GM21390 (cell line): ENCODE measurements around the gene IRF2BP1.
"Not testable (repeated sequence)": the region's sequence is repeated elsewhere in the genome, so short reads cannot be mapped to it uniquely, and the experiment has no call there.

Experiments used
- ATAC-seq: cut with Tn5 transposase; IDR thresholded peaks from one replicate; pipeline ENCODE4 v1.9.1; 2021; ENCODE audit not compliant: unreplicated experiment

Gene IRF2BP1

DNA sequence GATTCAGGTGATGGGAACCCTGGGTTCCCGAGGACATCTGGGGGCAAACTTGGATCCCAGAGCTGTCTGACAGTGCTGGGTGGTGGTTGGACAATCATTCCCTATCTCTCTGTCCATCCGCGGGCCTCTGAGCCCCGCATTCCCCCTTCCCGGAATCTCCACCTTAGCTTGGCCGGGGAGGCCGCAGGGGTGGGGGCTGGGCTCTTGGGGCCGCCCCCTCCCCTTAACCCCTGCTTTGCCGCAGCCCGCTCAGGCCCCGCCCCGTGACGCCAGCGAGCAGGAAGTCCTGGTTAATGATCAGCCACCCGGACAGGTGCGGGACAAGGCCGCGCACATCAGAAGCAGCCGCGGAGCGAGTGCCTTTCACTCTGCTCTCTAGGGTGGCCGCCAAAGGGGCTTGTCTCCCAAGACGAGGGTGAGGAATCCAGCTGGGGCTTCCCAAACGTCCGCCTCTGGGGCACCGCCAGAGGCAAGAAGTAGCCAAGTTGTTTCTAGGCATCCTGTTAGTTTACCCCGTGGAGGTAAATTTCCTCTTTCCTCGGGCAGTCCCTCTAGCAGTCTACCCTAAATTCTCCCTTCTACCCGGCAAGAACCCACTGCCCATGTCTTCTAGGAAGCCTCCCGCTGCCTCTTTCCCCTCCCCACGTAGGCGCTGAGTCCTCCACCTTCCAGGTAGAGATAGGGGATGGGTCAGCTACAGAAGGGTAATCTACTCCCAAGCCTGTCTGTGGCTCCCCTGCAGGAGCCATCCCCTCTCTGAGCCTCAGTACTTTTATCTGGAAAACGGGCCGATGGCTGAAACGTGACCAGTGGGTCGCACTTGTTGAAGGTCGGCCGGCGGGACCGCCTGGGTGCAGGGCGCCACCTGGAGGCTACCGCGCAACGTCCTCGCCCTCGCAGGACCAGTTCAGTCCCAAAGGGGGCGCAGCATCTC lies 3.0 kb downstream of the IRF2BP1 start:
- no peak for ATAC-seq

GRCh38 chr19:45881909-45882528 lies 3.9 kb downstream of the IRF2BP1 start:
- no peak for ATAC-seq

- no peak for ATAC-seq
These were observed 4.6 kb downstream of the IRF2BP1 start for GRCh38 chr19:45881082-45881908.

GRCh38 chr19:45879971-45880370 lies 6.0 kb downstream of the IRF2BP1 start:
- ATAC-seq: no peak

- no peak for ATAC-seq
These were observed 6.9 kb downstream of the IRF2BP1 start for GRCh38 chr19:45879055-45879454.

DNA sequence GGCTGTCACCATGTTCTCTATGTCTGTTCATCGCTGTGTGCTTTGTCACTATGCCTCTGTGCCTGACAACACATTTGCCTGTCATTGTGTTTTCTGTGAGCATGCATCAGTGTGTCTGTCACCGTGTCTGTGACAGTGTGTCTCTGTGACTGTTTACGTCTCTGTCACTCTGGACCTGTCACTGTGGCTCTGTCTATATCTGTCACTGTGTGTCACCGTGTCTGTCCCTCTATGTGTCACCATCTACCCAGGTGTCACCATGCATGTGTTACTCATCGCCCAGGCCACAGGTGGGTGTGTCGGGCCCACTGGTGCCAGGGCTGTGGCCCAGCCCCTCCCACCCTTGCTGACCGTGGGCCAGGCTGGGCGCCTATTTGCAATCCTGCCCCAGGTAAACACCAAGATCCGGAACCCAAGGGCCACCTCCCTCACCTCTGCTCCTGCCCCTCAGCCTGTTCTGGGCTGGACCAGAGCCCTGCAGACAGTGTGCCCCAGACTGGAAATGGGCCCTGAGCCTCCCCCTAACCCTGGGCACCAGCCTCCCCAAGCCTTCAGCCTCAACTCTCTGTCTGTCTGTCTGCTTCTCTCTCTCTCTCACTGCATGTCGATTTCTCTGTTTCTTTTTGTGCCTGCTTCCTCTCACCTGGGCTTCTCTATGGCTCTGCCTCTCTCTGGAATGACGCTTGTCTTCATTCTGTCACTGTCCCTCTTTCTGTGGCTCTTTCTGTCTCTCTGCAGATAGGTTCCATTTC lies 7.7 kb downstream of the IRF2BP1 start:
- no peak for ATAC-seq

DNA sequence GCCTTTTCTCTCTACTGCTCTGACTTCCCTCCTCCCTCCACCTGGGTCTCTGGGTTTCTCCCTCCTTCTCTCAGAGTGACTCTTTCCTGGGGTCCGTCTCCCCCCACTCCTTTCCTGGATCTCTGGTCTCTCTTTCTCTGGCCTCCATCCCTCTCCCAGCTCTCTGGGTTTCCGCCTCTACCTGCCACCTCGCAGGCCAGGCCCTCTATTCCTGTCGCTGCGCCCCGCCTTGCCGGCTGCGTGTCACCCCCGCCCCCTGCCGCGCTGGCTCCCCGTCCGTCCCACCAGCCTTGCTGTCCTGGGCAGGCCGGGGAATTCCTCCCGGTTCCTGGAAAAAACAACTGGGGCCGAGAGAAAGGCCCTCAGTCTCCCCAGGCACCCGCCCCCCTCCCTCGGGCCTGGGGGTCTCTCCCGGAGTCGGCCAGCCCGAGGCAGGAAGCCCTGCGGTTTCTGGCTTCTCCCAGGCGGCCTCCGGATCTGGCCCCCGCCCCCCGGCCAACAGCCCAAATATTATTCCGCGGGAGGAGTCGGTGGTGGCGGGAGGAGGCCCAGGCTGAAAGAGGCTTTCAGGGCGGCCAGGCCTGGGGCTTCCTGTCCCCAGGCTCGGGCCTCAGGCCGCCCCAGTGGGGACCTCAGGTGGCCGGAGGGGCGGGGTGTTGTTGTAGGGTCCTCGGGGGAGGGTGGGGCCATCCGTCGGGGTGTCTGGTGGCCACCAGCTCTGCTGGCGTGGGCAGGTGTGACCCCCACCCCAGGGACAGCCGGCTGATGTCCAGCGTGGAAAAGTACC lies 9.3 kb downstream of the IRF2BP1 start:
- ATAC-seq: no peak

DNA sequence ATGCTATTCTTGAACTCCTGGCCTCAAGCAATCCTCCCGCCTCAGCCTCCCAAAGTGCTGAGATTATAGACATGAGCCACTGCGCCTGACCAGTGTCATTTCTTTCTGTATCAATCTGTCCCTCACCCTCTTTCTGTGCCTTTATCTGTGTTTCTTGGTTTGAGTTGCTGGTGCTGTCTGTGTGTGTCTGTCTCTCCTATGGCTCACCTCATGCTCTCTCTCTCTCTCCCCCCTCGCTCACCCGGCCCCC lies 9.9 kb downstream of the IRF2BP1 start:
- no peak for ATAC-seq

DNA sequence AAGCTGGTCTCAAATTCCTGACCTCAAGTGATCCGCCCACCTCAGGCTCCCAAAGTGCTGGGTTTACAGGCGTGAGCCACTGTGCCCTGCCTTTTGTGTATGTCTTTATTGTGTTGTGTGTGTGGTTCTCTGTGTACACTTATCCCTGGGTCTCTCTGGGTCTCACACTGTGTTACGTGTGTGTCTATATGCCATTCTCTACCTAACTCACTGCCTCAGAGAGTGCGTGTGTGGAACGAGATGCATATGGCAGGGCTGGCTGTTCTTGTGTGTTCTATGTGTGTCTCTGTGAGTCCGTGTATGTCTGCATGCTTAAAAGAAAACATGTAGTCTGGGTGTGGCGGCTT lies 11.3 kb downstream of the IRF2BP1 start:
- no peak for ATAC-seq

DNA sequence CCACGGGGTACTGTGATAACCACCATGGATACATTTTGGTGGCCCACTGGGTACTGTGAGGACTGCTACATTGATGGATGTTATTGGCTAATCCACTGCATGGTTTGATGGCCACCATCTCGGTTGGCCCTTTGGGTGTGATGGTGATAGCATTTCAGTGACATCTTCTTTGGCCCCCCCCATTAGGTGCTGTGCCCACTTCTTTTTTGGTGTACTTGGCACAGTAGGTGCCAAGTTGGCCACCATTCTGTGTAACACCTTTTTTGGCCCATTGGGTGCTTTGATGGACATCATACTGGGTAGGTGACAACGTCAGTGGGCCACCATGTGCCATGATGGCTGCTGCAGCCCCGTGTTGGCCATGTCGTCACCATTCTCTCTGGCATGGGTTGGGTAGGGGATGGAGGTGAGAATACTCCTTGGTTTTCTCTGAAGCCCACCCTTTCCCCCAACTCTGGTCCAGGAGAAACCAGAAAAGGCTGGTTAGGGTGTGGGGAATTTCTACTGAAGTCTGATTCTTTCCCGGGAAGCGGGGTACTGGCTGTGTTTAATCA lies 12.6 kb downstream of the IRF2BP1 start:
- ATAC-seq: no peak

- no peak for ATAC-seq
These were observed 13.6 kb downstream of the IRF2BP1 start for GRCh38 chr19:45872095-45872919.

DNA sequence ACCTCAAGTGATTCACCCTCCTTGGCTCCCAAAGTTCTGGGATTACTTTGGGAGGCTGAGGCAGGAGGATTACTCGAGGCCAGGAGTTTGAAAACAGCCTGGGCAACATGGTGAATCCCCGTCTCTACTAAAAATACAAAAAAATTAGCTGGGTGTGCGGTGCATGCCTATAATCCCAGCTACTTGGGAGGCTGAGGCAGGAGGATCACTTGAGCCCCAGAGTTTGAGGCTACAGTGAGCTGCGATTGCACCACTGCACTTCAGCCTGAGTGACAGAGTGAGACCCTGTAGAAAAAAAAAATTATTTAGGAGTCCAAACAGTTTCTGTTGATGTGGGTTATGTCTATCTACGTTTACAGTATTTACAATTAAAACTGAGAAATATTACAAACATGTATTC lies 15.1 kb downstream of the IRF2BP1 start:
- no peak for ATAC-seq

GRCh38 chr19:45867241-45867640 lies 18.7 kb downstream of the IRF2BP1 start:
- not testable (repeated sequence) for ATAC-seq

DNA sequence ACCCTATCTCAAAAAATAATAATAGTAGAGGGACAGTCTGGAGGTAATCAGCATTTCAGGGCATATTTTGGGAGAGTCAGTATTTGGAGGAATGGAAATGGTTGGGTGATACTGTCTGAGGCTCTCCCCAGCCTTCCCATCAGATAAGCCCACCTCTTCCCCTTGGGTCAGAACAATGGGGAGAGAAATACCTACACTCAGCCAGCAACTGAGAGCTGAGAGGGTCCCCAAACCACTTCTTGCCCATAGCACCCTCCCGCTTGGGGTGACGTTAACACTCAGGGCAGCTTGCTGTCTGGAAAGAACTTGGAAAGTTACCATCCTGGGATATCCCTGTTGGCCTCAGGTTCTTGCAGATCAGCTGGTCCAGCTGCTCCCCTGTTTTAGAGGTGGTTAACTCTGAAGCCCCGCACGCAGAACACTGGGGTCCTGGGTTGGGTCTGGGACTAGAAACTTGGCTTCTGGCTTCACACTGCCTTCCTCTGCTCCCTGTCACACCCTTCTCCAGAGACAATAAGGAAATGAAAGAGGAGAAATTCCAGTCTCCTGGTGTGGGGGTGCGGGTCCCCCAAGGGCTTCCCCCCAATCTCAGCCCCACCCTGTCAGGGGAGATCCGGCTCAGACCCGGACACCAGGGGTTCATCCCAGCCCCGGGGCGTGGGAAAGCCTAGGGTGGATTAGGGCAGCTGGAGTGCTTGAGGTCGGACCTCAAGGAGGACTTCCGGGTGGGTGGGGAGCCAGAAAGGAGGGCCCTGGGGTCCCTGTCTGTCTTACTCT lies 19.4 kb downstream of the IRF2BP1 start:
- ATAC-seq: no peak

- no peak for ATAC-seq
These were observed 20.5 kb downstream of the IRF2BP1 start for GRCh38 chr19:45865269-45865948.

GRCh38 chr19:45864629-45865082 lies 21.3 kb downstream of the IRF2BP1 start:
- no peak for ATAC-seq

DNA sequence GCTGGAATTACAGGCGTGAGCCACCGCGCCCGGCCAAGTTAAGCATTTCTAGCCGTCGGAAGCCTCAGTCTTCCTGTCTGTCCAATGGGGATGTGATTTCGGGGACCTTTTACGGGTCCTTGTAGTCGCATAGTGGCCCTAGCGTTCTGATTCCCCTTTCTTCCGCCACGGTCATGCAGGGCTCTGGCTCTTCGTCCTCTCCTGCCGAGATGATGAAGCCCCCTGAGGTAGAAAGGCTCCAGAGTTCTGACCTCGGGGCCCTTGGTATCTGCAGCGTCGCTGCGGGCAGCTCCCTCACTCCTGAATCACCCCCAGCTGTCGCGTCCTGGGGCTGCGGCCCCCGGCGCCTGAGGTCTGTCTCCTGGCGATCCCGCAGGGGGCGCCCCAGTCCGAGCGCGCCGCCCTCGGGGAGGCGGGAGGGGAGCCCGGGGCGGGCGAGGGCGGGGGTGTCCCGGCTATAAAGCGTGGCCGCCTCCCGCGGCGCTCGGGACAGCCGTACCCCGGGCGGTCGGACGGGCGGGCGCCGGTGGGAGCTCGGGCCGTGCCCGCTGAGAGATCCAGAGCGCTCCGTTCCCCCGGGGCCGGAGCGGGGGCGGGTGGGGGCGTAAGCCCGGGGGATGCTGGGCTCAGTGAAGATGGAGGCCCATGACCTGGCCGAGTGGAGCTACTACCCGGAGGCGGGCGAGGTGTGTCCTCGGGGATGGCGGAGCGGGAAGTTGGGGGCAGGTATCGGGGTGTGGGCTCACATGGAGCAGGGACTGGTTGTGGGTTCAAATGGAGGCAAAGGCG lies 21.9 kb downstream of the IRF2BP1 start, which contains the start of gene FOXA3:
TSS of gene FOXA3 (plus strand) at position 487 of the 789 bp plus-strand sequence. CDS start at position 618, 131 bp downstream.
- no peak for ATAC-seq
